GM19025 (cell line): Measurements from ENCODE around the gene PHLDA1.

ENCODE experiments used
- ATAC-seq: cut with Tn5 transposase; IDR thresholded peaks from one replicate; pipeline ENCODE4 v1.9.1; 2021; ENCODE audit warnings: mild to moderate bottlenecking, low read depth, moderate library complexity; ENCODE audit not compliant: unreplicated experiment

Gene PHLDA1

DNA sequence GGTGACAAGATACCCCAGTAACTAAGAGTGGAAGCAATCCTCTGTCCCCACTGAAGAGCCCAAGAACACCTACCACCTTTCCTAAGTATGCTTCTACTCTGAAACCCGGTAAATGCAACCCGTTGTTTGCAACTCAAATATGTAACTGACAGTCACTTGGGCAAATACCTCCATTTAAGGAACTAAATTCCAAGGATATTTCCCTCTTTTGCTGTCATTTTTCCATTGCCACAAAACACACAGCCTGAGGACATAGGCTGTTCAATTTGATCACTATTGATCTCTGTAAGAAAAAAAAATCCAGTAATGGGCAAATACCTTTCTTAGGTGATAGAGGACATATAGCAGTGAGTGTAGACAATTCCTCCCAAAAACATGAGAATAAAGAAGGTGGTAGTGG lies 6.6 kb upstream of the PHLDA1 start:
- ATAC-seq, result no peak

DNA sequence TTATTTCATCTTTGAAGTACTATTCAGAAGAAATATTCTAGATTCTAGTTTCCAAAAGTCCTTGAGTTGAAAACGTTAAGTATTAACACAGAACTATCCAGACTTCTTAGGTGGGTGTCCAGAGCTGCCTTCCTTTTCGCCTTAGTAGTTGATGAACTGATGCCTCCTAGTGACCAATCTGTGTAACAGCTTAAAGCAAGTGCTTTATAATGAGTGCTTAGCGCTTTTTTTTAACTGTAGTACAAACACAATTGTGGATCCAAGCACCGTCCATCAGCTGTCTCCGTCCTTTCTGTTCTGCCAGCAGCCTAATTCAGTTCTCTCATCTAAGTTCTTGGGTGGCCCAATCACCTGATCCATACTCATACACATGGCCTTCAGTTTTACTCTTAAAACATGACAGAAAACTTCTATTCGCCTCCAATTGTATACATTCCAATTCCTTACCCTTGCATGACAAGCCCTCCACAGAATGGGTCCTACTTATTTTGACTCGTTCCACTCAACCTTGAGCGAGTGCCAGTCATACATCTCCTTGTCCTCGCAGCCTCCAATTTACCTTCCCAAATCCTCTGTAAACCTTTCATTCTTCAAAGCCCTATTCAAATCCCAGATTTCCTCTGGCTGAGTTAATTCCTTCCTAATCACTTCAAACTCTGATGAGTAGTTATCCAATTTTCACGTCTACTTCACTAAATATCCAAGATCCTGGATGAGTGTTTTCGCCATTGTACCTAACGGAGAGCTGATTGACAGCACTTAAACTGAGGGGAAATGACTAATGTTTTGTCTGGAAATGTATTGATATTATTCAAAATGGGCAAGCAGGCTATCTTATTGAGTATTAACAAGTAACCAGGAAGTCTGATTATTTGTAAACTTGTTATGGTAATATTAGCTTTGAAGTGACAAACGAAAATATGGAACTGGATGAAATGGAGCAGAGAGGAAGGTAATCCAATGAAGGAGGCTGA lies 5.8 kb upstream of the PHLDA1 start:
- peak; percentile 61 for ATAC-seq

DNA sequence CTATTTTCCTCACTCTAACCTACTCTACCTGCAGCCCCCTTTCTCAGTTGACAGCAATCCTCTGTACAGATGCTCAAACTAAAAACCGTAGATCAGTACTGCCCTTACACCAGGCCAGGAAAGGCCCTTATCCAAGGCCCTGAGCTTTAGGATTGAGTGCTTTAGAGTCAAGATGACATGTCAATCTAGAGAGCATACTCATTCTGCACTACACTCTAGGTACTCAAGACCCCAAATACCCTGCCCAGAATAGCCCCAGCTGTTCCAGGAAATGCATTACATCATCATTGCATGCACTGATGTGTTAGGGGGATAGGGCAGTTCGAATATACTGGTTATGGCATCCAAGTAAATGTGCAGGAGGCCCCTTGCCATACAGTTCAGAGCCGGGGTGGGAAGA lies 3.5 kb upstream of the PHLDA1 start:
- no peak for ATAC-seq

DNA sequence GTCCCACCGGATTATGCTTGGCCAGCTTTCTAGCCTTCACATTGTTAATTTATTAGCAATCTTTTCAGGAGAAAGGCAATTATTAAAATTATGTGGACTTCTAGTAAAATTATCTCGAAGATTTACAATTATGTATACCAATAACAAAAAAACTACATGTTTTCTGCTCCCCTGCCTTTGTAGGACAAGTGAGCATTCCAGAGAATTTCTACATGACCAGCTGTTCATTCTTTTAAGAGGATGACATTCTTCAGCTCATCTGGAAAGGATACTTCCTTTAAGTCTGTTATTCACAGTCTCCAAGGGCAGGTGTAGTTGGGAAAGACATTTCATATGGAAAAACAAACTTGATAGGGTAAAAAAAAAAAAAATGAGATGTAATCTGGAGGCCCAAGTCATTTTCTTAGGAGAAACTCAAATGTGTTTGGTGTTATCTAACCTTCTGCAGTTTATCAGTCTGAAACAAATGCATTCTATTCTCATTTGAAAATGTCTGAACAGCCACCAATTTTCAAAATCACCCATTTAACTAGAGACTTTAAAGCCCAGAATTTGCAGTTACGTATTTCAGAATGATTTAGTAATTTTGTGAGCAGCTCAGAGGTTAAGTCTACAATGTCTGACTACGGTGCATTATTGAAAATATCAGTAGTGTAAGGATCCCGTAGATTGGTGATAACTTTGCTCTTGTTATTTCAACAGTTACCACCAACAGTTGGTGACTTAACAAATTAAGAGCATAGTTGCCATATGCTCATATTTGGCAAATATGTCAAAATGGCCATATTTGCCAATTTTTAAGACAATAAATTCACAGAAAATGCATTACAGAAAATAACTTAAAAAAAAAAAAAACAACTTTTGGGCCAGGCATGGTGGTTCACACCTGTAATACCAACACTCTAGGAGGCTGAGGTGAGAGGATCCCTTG lies 1.8 kb upstream of the PHLDA1 start:
- no peak for ATAC-seq

DNA sequence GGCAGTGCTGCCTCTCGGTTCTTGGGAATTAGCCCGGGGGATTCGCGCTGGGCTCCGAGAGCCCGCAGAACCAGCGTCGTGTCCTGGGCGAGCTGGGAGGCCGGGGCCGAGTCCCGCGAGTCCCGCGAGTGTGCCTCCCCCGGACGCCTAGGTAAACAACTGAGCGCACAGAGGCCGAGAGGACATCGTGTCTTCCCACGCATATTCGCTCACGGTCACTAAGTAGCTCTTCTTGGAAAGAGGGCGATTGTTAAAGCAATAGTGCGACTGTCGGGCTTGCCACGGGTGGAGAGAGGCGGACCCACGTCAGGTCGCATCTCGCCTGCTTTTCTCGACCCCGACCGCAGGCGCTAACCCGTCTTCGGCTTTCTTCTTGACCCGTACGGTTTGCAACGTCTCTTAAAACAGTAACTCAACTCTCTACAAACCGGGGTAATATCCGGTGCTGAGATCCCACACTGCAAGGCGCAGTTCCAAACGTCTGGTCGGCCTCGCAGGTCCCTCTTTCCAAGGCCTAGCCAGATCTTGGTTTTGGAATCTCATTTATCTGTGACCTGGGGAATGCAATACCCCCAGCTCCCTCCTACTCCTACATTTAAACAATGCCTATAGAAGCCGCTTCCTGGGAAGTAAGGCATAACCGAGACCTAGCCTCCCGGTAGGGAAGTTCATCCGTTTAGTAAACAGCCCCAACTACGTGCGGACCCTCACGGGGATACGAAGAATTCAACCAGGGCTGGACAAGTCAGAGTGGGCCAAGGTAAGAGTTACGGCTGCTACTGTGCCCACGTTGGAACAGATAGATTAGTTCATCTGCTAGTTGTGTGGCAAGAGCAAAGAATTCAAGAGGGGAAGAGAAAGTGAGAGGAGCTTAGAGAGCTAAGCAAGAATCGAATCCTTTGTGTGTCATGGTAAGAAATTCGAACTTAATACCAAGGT lies 736 bp upstream of the PHLDA1 start:
- ATAC-seq, result peak; percentile 20

DNA sequence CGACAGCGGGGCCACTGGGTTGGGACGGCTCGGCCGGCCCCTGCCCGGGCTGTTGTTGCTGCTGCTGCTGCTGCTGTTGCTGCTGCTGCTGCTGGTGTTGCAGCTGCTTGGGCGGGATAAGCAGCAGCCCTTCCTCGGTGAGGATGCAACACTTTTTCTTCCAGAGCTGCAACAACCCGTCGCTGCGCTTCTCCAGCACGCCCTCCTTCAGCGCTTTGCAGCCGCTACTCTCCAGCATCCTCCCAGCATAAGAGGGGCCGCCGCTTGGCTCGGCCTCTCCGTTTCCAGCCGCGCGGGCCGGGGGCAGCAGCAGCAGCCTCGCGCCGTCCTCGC lies 529 bp downstream of the PHLDA1 start:
- peak; percentile 11 for ATAC-seq

DNA sequence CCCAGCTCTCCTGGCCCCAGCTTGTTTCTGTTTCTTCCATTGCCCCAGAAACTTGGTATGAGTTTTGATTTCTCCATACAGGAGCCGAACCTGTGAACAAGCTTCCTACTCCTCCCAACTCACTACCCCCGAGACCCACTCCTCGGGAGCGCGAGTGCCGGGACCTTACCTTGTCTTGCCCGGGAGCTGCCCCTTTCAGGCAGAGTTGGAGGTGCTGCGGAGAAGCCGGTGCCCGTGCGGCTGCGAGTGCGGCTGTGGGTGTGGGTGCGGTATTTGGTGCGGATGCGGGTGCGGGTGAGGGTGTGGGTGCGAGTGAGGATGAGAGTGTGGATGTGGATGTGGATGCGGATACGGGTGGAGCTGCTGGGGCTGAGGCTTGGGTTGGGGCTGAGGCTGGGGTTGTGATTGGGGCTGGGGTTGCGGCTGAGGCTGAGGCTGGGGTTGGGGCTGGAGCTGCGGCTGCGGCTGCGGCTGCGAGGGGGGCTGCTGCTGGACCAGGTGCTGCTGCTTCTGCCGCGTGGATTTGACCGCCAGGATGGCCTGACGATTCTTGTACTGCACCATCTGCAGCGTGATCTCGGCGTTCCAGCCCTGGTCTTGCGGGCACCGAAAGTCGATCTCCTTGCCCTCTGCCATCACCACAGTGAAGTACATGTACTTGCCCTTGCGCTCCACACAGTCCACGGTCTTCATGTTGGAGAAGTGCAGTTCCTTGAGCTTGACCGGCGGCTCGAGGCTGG lies 1.1 kb downstream of the PHLDA1 start:
- no peak for ATAC-seq

DNA sequence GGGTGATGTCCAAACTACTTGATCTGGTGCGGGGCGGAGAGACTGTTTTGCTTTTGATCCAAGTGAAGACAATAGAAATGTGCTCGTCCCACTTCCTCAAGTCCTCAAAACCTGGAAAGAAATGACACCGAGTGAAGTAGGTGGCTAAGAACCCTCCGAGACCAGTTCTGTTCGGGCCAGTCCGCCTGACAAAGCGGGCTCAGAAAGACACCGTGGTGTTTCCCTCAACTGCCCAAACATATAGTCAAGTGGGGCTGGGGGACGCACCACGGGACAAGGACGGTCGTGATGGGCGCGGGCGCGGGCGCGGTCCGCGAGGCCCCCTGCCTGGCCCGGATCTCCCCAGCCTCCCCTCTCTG lies 1.6 kb downstream of the PHLDA1 start:
- ATAC-seq, result no peak

DNA sequence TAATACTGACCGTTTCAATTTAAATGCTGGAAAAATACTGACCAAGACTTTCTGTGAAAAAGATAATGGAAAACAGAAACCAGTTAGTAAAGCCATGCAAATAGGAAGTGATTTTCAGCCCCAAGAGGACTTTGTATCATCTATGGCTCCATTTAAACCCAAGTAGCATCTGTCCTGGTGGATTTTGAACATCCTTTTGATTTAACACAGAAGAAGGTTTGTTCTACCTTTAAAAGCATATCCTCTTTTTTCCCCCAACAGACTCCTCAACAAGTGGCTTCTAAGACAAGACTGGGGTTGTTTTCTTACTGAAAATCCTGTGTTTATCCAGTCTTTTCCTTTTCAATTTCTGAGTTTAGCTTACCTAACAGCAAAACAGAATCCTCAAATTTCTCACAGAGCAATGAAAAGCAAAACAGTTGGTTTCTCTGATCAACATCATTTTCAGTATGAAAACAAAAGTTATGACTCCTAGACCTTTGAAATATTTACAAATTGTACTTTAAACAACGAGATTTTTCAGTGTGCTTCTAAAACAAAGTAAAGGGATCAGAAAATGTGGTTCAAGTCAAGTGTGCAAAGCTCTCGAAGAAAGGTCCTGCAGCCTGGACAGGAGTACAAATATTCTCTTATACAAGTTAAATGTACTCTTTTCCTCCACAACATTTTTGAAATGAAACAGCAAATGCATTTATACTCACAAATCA lies 2.9 kb downstream of the PHLDA1 start:
- no peak for ATAC-seq

DNA sequence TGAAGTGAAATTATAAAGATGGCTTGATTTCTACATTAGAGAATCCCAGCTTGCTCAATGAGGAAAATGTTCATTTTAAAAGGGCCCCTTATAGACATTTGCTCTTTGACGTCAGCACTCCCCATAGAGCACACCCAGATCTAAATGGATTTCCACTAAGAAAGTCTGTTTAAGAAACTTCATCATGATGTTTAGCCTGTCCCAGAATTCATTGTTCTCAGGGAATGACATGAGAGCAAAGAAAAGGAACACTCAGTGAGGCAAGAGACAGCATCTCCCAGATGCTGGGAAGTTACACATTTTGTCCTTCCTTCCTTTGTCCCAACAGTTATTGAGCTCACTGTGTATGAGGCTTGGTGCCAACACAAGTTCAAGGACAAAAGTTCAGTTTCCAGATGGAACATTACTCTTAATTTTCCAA lies 4.9 kb downstream of the PHLDA1 start:
- ATAC-seq, result no peak

DNA sequence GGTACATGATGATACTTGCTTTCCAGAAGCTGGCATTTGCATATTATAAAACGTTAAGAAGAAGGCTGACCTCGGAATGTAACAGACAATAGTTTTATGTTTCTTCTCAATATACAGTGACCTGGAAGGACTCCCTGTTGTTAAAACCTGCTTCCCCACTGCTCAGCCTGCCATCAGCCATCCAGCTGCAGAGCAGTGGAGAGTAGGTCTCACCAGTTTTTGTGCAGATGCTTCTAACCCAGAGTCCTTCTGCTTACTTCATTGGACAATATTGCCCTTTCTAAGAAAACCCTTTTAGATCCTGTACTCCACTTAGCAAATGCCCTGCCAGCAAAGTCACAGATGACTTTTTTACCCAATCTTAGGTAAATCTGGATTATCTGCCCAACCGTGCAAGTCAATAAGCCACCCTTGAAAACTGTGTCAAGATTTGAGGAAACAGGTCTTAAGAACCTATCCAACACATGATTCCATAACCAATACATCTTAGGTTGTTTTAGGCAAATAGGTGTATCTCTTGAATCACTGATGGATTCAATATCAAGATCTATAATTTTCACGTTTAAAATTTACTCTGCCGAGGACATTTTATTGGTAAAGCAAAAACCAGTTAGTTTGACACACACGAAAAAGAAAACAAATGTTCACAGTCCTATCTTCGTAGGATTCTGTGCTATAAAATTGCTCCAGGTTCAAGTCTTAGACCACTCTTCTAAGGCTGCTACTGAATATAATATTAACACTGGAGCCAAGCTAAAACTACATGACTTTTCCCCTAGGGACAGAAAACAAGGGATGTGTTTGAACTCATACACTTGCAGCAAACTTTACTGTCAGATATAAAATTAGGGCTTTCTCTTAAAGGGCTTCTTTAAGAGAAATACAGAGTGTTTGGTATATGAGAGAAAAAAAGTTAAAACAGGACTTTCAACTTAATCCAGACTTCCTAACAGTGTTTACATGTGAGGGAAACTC lies 5.7 kb downstream of the PHLDA1 start:
- ATAC-seq, result no peak

DNA sequence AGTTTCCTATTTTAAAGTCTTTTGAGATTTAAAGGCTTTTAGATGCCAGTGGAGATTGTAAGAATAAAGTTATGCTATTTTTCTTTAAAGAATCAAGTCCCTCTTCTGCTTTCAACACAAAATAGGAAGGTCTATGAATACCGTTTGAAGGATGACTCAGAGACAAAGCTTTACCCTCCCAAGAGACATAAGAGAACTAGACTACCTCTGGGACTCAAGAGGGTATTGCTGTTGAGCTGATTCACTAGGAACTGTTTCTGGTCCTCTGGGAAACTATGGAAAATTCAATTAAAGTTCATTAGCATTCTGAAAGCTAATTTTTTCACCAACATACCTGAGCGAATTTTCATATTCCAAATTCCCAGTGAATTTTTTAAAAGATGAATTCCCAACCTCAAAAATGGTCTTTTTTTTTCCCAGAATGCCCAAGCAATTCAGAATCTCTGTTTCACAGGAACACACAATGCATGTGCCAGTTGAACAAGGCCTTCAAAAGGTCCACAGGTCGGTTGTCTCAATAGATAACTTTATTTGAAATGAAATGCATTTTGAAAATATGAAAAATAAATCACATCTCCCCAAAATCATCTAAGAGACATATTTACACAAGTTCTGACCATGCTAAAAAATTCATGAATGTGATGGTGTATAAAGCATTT lies 6.5 kb downstream of the PHLDA1 start:
- ATAC-seq, result no peak

DNA sequence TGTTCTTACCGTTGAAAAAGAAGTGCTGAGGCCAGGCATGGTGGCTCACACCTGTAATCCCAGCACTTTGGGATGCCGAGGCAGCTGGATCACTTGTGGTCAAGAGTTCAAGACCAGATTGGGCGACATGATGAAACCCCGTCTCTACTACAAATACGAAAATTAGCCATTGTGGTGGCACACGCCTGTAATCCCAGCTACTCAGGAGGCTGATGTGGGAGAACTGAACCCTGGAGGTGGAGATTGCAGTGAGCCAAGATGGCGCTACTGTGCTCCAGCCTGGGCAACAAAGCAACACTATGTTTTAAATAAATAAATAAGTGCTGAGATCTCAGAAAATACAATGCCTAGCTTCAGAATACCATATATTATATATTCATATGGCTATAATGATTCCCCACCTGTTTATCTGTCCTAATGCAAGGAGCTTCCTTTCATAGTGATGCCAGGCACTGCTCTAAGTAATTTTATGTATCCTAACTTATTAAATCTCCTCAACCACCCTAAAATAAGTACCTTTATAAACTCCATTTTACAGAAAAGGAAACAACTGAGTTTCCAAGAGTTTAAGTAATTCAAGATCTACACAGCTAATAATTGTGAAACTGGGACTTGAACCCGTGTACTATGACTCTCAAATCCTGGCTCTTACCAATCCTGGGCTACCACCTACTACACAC lies 7.3 kb downstream of the PHLDA1 start:
- no peak for ATAC-seq

DNA sequence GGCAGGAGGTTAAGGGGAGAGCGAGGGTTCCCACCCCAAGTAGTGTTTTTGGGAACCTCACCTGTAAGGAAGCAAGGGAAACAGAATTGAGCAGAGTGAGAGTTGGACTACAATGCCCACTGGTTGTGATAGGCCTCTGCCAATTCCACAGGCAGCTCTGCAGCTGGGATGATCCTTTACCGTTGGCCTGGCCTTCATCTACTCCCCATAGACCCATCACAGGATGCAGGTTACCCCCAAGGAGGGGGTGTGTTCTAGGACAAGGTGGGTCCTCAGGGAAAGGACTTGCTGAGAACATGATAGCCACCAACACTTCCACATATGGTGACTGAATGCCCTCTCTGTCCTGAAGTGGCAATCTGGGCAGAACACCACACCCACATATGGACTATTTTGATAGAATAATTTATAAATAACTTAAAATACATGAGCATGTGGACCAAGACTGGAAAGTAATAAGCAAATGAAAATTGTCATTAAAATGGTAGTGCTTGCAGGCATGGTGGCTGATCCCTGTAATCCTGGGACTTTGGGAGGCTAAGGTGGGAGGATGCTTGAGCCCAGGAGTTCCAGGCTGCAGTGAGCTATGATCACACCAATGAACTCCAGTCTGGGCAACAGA lies 8.4 kb downstream of the PHLDA1 start:
- ATAC-seq, result no peak

DNA sequence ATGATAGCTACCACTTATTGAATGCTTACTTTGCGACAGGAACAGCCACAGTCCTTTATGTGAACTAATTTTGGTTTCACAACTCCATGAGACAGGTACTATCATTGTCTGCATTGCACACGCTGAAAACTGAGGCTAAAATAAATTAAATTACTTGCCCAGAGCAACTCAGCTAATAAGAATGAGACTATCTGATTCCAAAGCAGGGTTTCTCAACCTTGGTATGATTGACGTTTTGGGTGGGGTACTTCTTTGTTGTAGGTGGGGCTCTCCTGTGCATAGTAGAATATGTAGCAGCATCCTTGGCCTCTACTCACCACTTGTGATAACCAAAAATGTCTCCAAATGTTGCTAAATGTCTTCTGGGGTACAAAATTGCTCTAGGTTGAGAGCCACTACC lies 9.1 kb downstream of the PHLDA1 start:
- ATAC-seq, result no peak
